HCT116 (cell line): ENCODE data around the gene SLC12A1.

ENCODE experiments used
- CEBPB ChIP-seq: IDR thresholded peaks from 2 replicates; pipeline ENCODE4 v1.6.1; 2012; ENCODE audit warnings: low read depth
- EGR1 ChIP-seq: IDR thresholded peaks from 2 replicates; pipeline ENCODE4 v1.6.1; 2012; ENCODE audit warnings: low read depth
- ELF1 ChIP-seq: IDR thresholded peaks from 2 replicates; pipeline ENCODE4 v1.6.1; 2012; ENCODE audit warnings: low read depth, borderline replicate concordance
- EZH2 ChIP-seq: fragments of 200-600 bp; sonication (generic); IDR thresholded peaks from 2 replicates; pipeline ENCODE4 v1.6.1; 2017; ENCODE audit warnings: antibody characterized with exemption, mixed run types
- POLR2A ChIP-seq: IDR thresholded peaks from 2 replicates; pipeline ENCODE4 v1.7.0; 2011; ENCODE audit warnings: borderline replicate concordance; ENCODE audit not compliant: insufficient read depth, insufficient read length; ENCODE audit errors: extremely low read depth
- POLR2AphosphoS5 ChIP-seq: IDR thresholded peaks from 2 replicates; pipeline ENCODE4 v1.6.1; 2011; ENCODE audit warnings: mild to moderate bottlenecking, low read depth, low read length, moderate library complexity
- RAD21 ChIP-seq: IDR thresholded peaks from 2 replicates; pipeline ENCODE4 v1.6.1; 2012; ENCODE audit warnings: low read depth, mild to moderate bottlenecking
- REST ChIP-seq: IDR thresholded peaks from 2 replicates; pipeline ENCODE4 v1.6.1; 2012; ENCODE audit warnings: low read depth
- TCF7L2 ChIP-seq: IDR thresholded peaks from 2 replicates; pipeline ENCODE4 v1.7.0; 2011; ENCODE audit warnings: borderline replicate concordance, inconsistent platforms; ENCODE audit not compliant: insufficient read depth, insufficient read length; ENCODE audit errors: extremely low read depth
- YY1 ChIP-seq: IDR thresholded peaks from 2 replicates; pipeline ENCODE4 v1.6.1; 2011; ENCODE audit warnings: low read length, low read depth, moderate library complexity, mild to moderate bottlenecking; ENCODE audit not compliant: insufficient replicate concordance; ENCODE audit errors: extremely low read depth
- ZNF274 ChIP-seq: fragments of 200-500 bp; sonication (Bioruptor generic); IDR thresholded peaks from 2 replicates; pipeline ENCODE4 v1.6.1; 2014; ENCODE audit warnings: mild to moderate bottlenecking, low read depth, low read length, inconsistent platforms
- TF ChIP-seq, protein P1 (sequence below), 3 experiments: fragments of 200-600 bp in 1 of 3; sonication (generic) in 1 of 3; IDR thresholded peaks in 2 of 3; conservative IDR thresholded peaks in 1 of 3; 2 replicates each; pipeline ENCODE4 v1.5.1; 2012 to 2017; ENCODE audit warnings: low read depth in 2 of 3, low read length in 2 of 3, antibody characterized with exemption in 1 of 3, borderline replicate concordance in 1 of 3, control low read depth in 1 of 3, mild to moderate bottlenecking in 1 of 3, mixed read lengths in 1 of 3, mixed run types in 1 of 3, moderate library complexity in 1 of 3; ENCODE audit not compliant: insufficient read depth in 1 of 3
- TF ChIP-seq, protein P2 (sequence below): IDR thresholded peaks from 2 replicates; pipeline ENCODE4 v1.6.1; 2012

- TF ChIP-seq, protein P1, sequence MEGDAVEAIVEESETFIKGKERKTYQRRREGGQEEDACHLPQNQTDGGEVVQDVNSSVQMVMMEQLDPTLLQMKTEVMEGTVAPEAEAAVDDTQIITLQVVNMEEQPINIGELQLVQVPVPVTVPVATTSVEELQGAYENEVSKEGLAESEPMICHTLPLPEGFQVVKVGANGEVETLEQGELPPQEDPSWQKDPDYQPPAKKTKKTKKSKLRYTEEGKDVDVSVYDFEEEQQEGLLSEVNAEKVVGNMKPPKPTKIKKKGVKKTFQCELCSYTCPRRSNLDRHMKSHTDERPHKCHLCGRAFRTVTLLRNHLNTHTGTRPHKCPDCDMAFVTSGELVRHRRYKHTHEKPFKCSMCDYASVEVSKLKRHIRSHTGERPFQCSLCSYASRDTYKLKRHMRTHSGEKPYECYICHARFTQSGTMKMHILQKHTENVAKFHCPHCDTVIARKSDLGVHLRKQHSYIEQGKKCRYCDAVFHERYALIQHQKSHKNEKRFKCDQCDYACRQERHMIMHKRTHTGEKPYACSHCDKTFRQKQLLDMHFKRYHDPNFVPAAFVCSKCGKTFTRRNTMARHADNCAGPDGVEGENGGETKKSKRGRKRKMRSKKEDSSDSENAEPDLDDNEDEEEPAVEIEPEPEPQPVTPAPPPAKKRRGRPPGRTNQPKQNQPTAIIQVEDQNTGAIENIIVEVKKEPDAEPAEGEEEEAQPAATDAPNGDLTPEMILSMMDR (IDR thresholded peaks at IDR 0.05 in 2 of 3, conservative IDR thresholded peaks at IDR 0.05 in 1 of 3; ENCODE audit: borderline replicate concordance in 1 of 3, insufficient read depth in 1 of 3, low read depth in 2 of 3, low read length in 2 of 3), result no peak
- TF ChIP-seq POLR2AphosphoS5 (no peak), EZH2 (no peak), POLR2A (no peak), TCF7L2 (no peak), REST (no peak), EGR1 (no peak), RAD21 (no peak), ELF1 (no peak), CEBPB (no peak), YY1 (no peak), ZNF274 (no peak)
- TF ChIP-seq, protein P2, sequence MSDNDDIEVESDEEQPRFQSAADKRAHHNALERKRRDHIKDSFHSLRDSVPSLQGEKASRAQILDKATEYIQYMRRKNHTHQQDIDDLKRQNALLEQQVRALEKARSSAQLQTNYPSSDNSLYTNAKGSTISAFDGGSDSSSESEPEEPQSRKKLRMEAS, result no peak
Observed at GRCh38 chr15:48242535-48242934, 36.4 kb downstream of the SLC12A1 start.
